GM19468 (cell line): ENCODE results near the gene SHANK1.
"Not testable (repeated sequence)": the region's sequence is repeated elsewhere in the genome, so short reads cannot be mapped to it uniquely, and the experiment has no call there.

ENCODE experiments used
- ATAC-seq: cut with Tn5 transposase; IDR thresholded peaks from one replicate; pipeline ENCODE4 v1.9.1; 2021; ENCODE audit warnings: mild to moderate bottlenecking, moderate library complexity, moderate number of reproducible peaks; ENCODE audit not compliant: unreplicated experiment; ENCODE audit errors: extremely low read depth

Gene SHANK1

DNA sequence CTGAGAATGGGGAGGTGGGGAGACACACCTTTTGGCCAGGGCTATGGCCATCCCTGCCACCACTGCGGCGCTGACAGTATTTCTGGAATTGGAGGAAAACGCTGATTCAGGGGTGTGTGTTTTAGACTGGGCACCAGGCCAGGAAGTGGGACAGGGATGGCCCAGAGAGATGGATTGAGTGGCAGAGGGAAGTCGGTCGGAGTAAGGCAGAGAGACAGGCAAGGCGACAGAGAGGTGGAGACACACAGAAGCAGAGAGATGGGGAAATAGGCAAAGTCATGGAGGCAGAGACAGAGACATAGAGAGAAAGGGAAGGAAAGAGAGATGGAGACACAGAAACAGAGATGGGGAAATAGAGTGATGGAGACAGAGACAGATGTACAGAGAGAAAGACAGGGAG lies 74.5 kb downstream of the SHANK1 start:
- no peak for ATAC-seq

DNA sequence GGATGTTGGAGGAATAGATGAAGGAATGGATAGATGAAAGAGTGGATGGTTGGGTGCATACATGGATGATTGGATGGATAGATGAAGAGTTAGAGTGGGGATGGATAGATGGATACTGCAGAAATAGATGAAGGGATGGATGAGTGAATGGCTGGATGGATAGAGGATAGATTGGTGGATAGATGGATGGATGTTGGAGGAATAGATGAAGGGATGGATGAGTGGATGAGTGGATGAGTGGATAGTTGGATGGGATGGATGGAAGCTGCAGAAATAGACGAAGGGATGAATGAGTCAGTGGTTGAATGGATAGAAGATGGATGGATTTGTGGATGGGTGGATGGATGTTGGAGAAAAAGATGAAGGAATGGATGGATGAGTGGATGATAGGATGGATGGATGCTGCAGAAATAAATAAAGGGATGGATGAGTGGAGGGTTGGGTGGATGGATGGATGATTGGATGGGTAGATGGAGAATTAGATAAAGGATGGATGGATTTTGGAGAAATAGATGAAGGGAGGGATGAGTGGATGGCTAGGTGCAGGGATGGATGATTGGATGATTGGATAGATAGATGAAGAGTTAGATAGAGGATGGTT lies 75.2 kb downstream of the SHANK1 start:
- no peak for ATAC-seq

DNA sequence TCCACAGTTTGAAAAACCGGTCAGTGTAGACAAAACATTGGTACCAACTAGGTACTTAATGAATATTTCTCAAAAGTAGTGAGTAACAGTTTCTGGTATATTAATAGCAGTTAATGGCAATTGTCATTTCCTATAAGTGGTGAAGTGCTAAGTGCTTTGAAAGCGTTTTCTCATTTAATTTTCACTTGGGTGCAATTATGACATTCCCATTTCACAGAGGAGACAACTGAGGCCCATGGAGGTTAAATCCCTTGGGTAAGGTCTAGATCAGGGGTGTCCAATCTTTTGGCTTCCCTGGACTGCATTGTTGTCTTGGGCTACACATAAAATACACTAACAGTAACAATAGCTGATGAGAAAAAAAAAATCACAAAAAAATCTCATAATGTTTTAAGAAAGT lies 79.2 kb downstream of the SHANK1 start:
- ATAC-seq, result no peak

DNA sequence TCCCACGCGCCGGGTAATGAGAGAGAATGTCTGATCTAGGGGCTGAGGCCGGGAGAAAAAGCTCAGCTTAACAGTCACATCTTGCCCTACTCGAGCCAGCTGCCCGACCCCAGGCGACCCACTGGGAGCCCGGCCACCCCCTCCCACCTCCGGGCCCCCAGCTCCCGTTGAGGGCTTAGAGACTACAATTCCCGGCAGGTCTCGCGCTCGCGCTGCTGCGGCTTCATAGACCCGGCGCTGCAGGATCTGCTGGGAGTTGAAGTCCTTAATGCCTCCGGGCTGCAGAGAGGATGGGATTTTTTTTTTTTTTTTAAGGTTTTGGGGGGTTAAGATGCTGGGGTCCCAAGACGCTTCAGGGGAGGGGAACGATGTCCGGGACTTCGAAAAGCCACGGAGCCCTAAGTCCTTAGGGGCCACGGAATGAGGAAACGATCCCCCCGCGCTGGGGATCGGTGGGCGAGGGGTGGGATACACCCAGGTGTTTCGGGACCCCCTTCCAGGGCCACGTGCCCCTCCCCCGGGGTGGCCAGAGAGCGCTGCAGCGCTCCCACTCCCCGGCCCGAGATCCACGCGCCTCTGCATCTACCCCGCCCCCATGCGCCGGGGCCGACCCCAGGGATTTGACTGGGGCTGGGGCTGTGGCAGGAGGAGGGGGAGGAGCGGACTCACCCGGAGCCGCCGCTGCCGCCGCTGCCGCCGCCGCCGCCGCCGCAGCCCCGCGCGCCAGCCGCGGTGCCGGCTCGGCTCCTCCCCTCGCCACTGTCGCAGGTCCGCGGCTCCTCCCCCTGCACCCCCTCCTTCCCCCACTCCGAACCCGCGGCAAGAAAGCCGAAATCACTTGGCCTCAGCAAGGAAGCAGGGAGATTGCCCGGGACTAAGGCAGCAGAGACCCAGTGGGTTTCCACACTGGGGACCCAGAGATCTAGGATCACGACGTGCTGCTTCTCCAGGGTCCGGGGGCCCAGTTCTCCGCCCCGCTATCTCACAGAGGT lies 80.2 kb downstream of the SHANK1 start, which contains the start of gene SYT3:
TSS of gene SYT3 (minus strand) at position 761 of the 992 bp plus-strand sequence. CDS start 2,470 bp downstream, outside the sequence.
- no peak for ATAC-seq

DNA sequence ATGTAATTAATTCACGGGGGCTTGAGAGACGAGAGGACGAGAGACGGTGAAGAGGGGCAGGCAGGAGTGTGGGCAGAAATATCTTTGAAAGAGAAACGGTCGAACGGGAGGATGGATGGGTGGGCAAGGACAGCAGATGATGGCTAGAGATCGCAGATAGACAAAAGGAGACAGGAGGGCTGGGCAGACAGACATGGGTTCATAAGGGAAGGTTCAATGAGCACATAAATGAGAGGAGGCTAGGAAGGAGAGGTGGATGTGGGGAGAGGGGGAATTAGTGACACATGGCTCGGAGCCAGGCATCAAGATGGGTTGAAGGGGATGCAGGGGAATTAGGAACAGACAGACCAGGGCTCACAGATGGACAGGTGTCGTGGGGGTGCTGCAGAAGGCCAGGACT lies 81.0 kb downstream of the SHANK1 start:
- no peak for ATAC-seq

DNA sequence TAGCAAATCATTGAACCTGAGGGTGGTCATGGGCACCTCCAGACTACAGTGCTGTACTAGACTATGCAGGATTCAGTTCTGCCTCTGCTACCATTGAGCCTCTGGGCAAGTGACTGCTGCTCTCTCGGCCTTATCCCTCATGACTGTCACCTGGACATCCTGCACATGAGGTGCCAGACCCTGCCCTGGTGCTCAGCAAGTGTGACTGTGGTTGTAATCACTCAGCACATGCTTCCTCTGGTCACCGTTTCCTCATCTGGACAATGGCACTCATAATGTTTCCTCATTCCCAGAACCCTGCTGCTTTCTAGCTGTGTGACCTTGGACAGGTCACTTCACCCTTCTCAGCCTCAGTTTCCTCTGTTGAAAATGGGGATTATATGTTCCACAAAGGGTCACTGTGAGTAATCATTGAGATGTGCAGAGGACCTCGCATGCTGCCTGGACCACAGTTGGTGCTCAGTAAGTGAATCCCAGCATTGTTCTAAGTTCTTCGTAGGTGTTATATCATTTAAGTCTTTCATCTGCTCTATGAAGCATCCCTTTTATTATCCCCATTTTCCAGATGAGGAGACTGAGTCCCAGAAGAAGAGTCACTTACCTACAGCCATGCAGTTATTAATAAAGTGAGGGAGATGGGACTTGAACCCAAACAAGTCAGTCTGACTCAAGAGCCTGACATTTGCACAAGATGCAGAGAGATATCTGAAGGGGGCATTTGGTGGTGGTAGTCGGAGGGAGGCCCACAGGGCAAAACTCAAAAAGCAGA lies 83.1 kb downstream of the SHANK1 start:
- ATAC-seq, result no peak

DNA sequence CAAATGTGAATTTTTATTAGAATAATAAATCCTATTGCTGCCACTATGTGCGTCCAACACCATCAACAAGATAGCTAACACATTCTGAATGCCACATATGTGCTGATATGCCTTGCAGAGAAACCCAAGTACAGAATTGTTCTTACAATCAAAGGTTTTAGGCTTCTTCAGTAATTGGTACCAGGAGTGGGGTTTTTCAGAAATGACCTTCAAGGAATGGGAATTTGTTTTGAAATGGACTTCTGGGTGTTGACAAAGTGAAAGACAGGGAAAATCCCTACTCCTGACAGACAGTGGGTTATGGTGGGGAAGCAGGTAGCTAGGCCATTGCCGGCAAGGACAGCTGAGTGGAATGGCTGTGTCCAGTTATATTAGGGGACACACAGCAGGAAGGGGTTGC lies 85.6 kb downstream of the SHANK1 start:
- ATAC-seq, result no peak

DNA sequence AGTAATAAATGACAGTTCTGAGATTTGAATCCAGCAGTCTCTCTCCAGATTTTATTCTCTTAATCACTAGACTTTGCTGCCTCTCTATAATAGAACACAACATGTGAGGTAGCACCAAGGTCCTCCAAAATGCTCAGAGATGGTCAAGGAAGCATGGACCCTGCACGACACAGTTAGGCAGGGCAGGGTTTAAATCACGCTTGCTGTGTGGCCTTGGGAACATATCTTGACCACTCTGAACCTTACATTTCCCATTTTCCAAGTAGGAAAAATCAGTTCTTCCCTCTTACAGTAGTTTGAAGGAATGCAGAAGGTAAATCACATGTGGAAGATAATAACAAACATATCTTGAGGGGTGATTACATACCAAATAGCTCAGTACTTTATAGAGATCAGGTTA lies 86.2 kb downstream of the SHANK1 start:
- ATAC-seq, result no peak

DNA sequence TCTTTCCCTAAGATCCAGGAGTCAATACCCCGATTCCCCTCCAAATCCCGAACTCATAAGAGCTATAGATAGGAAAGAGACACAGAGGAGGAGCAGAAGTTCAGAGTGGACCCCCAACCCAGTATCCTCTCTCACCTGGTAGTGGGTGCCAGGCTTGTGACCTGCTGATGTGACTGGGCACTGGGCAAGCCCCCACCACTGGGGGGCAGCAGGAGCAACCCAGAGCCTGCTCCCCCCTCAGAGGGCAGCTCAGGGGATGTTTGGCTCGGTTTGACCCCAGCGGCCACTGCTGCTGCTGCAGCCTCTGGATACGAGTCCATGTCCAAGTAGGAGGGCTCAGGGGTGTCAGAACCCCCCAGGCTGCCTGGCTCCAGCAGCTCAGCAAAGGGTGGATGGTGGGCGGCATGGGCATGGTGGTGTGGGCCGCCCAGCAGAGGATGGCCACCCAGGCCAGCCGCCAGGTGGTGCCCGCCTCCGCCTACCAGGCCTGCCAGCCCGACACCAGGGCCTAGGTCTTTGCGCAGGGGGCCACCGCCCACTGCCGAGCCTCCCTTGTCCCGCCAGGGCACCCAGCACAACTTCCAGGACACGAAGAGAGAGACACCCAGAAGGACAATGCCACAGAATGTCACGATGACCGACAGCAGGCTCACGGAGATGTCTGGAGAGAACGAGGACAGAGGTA lies 87.3 kb downstream of the SHANK1 start:
- no peak for ATAC-seq

DNA sequence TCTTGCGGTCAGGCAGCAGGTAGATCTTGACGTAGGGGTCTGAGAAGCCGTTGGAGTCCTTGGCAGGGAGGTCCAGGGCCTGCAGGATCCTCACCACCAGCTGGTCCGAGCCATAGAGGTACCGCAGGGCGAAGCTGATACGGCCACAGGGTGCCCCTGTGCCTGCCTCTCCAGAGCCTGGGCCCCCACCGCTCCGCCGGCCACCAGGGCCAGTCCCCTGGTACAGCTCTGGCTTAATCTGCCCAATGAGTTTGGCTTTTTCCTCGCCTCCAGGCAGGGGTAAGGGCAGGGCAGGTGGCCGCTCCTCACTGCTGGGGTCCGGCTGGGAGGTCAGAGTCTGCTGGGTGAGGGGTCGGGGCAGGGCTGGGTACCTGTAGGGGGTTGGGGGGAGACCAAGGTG lies 89.8 kb downstream of the SHANK1 start:
- ATAC-seq, result no peak

DNA sequence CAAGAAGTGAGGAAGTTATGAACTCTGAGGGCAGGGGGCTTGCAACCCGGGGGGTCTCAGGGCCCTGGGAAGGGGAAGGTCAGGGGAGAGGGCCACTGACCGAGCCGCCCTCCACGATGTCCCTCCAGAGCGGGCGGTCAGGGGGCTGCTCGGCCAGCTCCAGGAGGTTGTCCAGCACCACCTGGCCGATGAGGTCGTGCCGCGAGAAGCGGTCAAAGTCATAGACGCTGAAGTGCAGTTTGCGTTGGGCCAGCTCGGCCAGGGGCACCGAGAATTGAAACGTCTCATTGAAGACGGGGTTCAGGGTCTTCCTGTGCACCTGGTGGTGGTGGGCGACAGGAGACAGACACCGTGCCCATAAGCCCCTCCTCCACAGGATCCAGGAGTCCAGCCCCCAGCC lies 90.4 kb downstream of the SHANK1 start:
- no peak for ATAC-seq

DNA sequence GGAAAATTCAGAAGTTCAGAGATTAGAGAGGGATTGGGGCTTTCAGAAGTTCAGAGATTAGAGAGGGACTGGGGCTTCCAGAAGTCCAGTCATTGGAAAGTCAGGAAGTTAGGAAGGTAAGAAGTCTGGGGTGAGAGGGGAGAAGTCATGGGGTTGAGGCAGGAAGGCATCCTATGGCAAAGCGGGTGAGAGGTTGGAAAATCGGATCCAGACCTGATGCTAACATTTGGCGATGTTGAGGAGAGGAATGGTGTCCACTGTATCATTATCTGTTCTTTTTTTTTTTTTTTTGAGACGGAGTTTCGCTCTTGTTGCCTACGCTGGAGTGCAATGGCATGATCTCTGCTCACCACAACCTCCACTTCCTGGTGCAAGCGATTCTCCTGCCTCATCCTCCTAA lies 91.1 kb downstream of the SHANK1 start:
- no peak for ATAC-seq

DNA sequence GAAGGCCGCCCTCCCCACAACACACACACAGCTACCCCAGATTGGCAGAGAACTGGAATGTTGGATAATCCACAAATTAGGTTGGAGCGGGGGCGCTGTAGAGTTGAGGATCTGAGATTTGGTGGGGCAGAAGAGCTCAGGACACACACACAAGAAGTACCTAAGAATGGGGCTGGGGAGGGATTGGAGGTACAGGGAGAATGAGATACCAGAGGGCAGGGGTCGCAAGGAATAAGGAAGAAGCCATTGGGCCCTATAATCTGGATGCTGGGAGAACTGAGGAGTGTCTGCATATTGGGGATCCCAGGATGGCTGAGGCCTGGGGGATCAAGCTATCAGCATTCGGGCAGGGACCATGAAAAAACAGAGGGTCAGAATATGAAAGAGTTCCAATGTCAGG lies 91.5 kb downstream of the SHANK1 start:
- ATAC-seq, result no peak

DNA sequence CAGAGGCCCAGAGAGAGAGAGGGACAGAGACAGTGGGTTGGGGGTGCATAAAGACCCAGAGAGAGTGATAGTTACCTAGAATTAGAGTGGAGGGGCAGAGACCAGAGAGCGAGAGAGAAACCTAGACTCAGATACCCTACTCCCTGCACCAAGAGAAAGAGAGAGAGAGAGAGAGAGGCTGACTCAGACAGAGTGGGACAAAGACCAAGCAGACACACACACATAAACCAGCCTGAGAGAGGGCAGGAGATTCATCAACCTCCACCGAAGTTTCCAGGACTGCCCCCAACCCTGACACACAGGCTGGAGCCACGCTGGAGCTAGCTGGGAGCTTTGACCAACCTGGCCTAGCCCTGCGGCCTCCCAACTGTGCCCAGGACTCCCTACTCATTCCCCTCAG lies 92.8 kb downstream of the SHANK1 start:
- ATAC-seq, result no peak

DNA sequence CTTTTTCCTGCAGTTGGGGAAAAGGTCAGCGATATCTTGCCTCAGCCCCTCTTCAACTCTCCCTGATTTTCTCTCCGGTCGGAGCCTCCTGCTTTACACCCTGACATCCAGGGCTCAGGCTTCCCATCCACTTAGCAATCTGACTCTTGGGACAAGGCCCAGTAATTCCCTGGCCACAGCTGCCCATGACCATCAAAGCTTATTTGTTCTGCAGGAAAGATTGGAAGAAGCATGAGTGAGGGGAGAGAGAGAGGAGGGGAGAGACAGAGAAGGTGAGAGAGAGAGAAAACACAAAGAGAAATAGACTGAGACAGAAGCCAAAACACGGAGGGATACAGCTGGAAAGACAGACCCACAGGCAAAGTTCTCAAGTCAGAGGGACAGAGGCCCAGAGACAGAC lies 93.6 kb downstream of the SHANK1 start:
- ATAC-seq, result no peak

DNA sequence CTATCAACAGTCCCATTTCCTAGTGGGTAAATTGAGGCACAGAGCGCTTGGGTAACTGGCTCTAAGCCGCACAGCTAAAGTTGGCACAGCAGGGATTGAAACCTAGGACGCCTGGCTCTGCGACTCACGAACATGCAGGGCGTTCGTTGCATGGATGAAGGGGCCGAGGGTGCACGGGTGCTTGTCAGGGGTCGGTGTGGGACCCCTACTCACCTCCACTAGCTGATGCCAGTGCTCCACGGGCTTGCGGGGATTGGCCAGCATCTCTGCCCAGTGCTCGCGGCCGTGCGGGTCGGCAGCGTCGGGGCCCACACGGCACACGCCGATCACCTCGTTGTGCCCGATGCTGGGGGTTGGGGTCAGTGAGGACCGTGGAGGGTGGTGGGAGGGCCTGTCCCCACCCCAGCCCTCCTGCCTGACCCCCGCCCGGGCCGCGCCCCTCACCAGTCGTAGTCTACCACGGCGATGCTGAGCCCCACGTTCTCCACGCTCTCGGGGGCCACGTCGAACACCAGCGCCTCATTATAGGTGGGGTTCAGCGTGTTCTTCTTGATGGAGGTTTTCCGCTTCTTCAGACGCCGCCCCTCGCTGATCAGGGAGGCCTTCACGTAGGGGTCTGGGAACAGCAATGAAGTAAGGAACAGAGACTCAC lies 94.5 kb downstream of the SHANK1 start:
- no peak for ATAC-seq

DNA sequence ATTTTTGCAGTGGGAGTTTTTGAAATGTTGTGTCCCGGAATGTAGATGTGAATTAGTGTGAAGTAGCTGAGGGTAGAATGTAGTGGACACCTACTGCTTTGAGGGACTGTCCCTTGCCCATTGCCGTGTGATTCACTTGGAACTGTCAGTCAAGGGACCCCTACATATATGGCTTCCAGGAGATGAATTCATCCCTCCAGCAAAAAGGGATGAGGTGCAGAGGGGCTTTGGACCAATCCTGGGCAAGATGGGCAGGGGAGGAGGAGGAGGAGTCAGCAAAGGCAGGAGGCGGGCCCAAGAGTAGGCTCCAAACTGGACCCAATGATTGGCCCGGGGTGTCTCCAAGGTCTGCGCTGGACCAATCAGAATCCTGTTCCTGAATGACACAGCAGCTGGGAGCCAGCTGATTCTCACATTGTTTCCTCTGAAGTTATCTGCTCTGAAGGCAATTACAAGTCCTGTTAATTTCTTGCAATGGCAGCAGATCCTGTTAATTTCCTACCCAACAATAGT lies 99.2 kb downstream of the SHANK1 start:
- ATAC-seq, result not testable (repeated sequence)

DNA sequence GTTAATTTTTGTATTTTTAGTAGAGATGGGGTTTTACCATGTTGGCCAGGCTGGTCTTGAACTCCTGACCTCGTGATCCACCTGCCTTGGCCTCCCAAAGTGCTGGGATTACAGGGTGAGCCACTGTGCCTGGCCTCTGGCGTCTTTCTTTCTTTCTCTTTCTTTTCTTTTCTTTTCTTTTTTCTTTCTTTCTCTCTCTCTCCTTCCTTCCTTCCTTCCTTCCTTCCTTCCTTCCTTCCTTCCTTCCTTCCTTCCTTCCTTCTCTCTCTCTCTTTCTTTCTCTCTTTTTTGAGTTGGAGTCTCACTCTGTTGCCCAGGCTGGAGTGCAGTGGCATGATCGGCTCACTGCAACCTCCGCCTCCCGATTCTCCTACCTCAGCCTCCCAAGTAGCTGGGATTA lies 100.4 kb downstream of the SHANK1 start:
- not testable (repeated sequence) for ATAC-seq

DNA sequence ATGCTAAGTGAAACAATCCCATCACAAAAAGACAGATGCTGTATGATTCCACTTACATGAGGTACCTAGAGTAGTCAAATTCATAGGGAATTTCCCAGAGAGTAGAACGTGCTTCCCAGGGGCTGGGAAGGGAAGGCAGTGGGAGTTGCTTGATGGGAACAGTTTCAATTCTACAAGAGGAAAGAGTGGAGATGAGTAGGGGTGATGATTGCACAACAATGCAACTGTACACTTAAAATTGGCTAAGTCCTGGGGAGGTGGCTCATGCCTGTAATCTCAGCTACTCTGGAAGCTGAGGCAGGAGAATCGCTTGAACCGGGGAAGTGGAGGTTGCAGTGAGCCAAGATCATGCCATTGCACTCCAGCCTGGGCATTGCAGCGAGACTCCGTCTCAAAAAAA lies 101.2 kb downstream of the SHANK1 start:
- not testable (repeated sequence) for ATAC-seq
